Calu3 (cell line): Measurements from ENCODE around the gene HEMK1. TPM values are rescaled to one million over a fixed set of nuclear protein-coding genes. Genes with fewer than 3 reads are reported as not detected.

Experiments used
- BruUV-seq: library from RNA; stranded (reverse); fragments of 400-500 nt; replicated peaks from 2 replicates; lab custom pipeline; 2021; lab: Mats Ljungman, UMichigan
- CTCF ChIA-PET: fragments of 300-600 bp; sonication (Branson Sonifier 250); formaldehyde crosslinking; loops from one replicate; lab custom pipeline; 2022; ENCODE audit warnings: antibody characterized with exemption; lab: Charles Lee
- DNase-seq: peaks from one replicate; pipeline ENCODE4 v3.0.0; 2022
- H3K27ac Mint-ChIP-seq: one replicate; pipeline ENCODE4 v1.8.0; 2022; ENCODE audit warnings: mixed read lengths; ENCODE audit not compliant: unreplicated experiment
- H3K27me3 Mint-ChIP-seq: one replicate; pipeline ENCODE4 v1.8.0; 2022; ENCODE audit warnings: mixed read lengths; ENCODE audit not compliant: unreplicated experiment
- H3K36me3 Mint-ChIP-seq: one replicate; pipeline ENCODE4 v1.8.0; 2022; ENCODE audit warnings: mild to moderate bottlenecking, moderate library complexity, mixed read lengths; ENCODE audit not compliant: insufficient read depth, unreplicated experiment
- H3K4me1 Mint-ChIP-seq: one replicate; pipeline ENCODE4 v1.8.0; 2022; ENCODE audit warnings: mild to moderate bottlenecking, low read depth, mixed read lengths; ENCODE audit not compliant: unreplicated experiment
- H3K4me3 Mint-ChIP-seq: one replicate; pipeline ENCODE4 v1.8.0; 2022; ENCODE audit warnings: mild to moderate bottlenecking, low read depth, moderate library complexity, mixed read lengths; ENCODE audit not compliant: unreplicated experiment
- H3K9me3 Mint-ChIP-seq: one replicate; pipeline ENCODE4 v1.8.0; 2022; ENCODE audit warnings: low read depth, mixed read lengths; ENCODE audit not compliant: unreplicated experiment
- CTCF ChIP-seq: fragments of 200-600 bp; IDR thresholded peaks from one replicate; pipeline ENCODE4 v1.8.0; 2022; ENCODE audit warnings: antibody characterized with exemption; ENCODE audit not compliant: unreplicated experiment
- intact Hi-C: fragments of 100-400 bp; cut with micrococcal nuclease; formaldehyde crosslinking; loops from one replicate; pipeline ENCODE4 v1.10.0; 2022; ENCODE audit not compliant: unreplicated experiment
- total RNA-seq: library from RNA; stranded (reverse); gene quantifications from 2 replicates; pipeline ENCODE4 v1.2.3, GENCODE V29; 2022

HEMK1 gene
- total RNA-seq, 1 experiment from 2014 or later = 20.0 TPM

- Mint-ChIP-seq H3K4me1 (peaks cover 8% of the 10 kb centered on the region), H3K9me3 (no peaks in the 10 kb centered on the region), H3K4me3 (no peak overlapping the region), H3K27ac (no peak overlapping the region), H3K36me3 (peaks cover 14% of the 10 kb centered on the region), H3K27me3 (peaks cover 50% of the 10 kb centered on the region)
- intact Hi-C loops = no loop called here
- no peak for DNase-seq
- CTCF ChIA-PET = interaction anchor here (0.5 kb wide), 1 partner anchor 1103 kb away, joined by 4 read pairs; no protein-coding TSS in a partner anchor
- BruUV-seq = no TSS peak
- no peak for TF ChIP-seq CTCF
These were observed 5.5 kb upstream of the HEMK1 start for GRCh38 chr3:50563867-50564266.

- Mint-ChIP-seq H3K36me3 (peaks cover 18% of the 10 kb centered on the region), H3K27me3 (peaks cover 46% of the 10 kb centered on the region), H3K27ac (no peak overlapping the region), H3K4me1 (peaks cover 8% of the 10 kb centered on the region), H3K9me3 (no peaks in the 10 kb centered on the region), H3K4me3 (no peak overlapping the region)
- no TSS peak for BruUV-seq
- CTCF ChIA-PET = interaction anchor here (0.5 kb wide), 1 partner anchor 1104 kb away, joined by 4 read pairs; no protein-coding TSS in a partner anchor
- no peak for TF ChIP-seq CTCF
- intact Hi-C loops = no loop called here
- no peak for DNase-seq
These were observed 5.0 kb upstream of the HEMK1 start for GRCh38 chr3:50564321-50564720.

- Mint-ChIP-seq H3K4me3 (peak overlapping the region; percentile 74), H3K36me3 (peaks cover 34% of the 10 kb centered on the region), H3K27ac (no peak overlapping the region), H3K9me3 (no peaks in the 10 kb centered on the region), H3K4me1 (peaks cover 18% of the 10 kb centered on the region), H3K27me3 (peaks cover 40% of the 10 kb centered on the region)
- CTCF ChIA-PET = interaction anchor here (0.6 kb wide), 1 partner anchor 186 kb away, joined by 4 read pairs; no protein-coding TSS in a partner anchor
- TF ChIP-seq CTCF = no peak
- no TSS peak for BruUV-seq
- intact Hi-C loops = no loop called here
- DNase-seq = no peak
These were observed 2.3 kb upstream of the HEMK1 start for GRCh38 chr3:50567011-50567385.

- H3K4me3 Mint-ChIP-seq = peak within 1 kb of the TSS; percentile 86
- H3K36me3 Mint-ChIP-seq = peaks cover 34% of the 10 kb centered on the region
- no peaks in the 10 kb centered on the region for H3K9me3 Mint-ChIP-seq
- peak; percentile 89 for DNase-seq
- intact Hi-C loops = no loop called here
- CTCF ChIA-PET = interaction anchor here (0.6 kb wide), 1 partner anchor 186 kb away, joined by 4 read pairs; no protein-coding TSS in a partner anchor
- no peak for TF ChIP-seq CTCF
- H3K27ac Mint-ChIP-seq = peak within 1 kb of the TSS; percentile 59
- no TSS peak for BruUV-seq
- H3K27me3 Mint-ChIP-seq = peaks cover 40% of the 10 kb centered on the region
- H3K4me1 Mint-ChIP-seq = peaks cover 18% of the 10 kb centered on the region
These were observed 1.7 kb upstream of the HEMK1 start, which contains the start of gene C3orf18 for GRCh38 chr3:50567386-50568167. Gene C3orf18, minus strand, starts transcription at chr3:50567747. Its CDS starts 2,048 bp downstream, at chr3:50565699.
